MM.1S (cell line): ENCODE measurements around the gene KIRREL1.

ENCODE experiments used
- DNase-seq: peaks from one replicate; pipeline ENCODE4 v3.0.0-alpha.2; 2015
- H2AFZ ChIP-seq: fragments of 300-600 bp; sonication (generic); 2 replicates; pipeline ENCODE4 v1.6.0; 2016; ENCODE audit warnings: antibody characterized with exemption, low read length
- H3F3A ChIP-seq: fragments of 300-600 bp; sonication (generic); 2 replicates; pipeline ENCODE4 v1.6.1; 2016; ENCODE audit warnings: mild to moderate bottlenecking, antibody characterized with exemption, low read length, moderate library complexity, mixed read lengths; ENCODE audit not compliant: insufficient read depth
- H3K27ac ChIP-seq: fragments of 300-600 bp; sonication (generic); 2 replicates; pipeline ENCODE4 v1.5.1; 2016; ENCODE audit warnings: mild to moderate bottlenecking, low read length
- H3K27me3 ChIP-seq: fragments of 300-600 bp; sonication (generic); replicated peaks from 2 replicates; pipeline ENCODE4 v1.6.0; 2016; ENCODE audit warnings: low read length; ENCODE audit not compliant: insufficient read depth
- H3K36me3 ChIP-seq: fragments of 300-600 bp; sonication (generic); replicated peaks from 2 replicates; pipeline ENCODE4 v1.6.1; 2016; ENCODE audit warnings: mild to moderate bottlenecking, low read length, mixed read lengths; ENCODE audit not compliant: insufficient read depth
- H3K4me1 ChIP-seq: fragments of 300-600 bp; sonication (generic); 2 replicates; pipeline ENCODE4 v1.6.1; 2016; ENCODE audit warnings: low read length, mixed read lengths
- H3K4me2 ChIP-seq: fragments of 300-600 bp; sonication (generic); 2 replicates; pipeline ENCODE4 v1.6.0; 2016; ENCODE audit warnings: low read depth, low read length
- H3K4me3 ChIP-seq: fragments of 300-600 bp; sonication (generic); 2 replicates; pipeline ENCODE4 v1.5.1; 2016; ENCODE audit warnings: low read length, mixed read lengths
- H3K79me2 ChIP-seq: fragments of 300-600 bp; sonication (generic); 2 replicates; pipeline ENCODE4 v1.6.1; 2016; ENCODE audit warnings: mixed run types, low read length, mixed read lengths
- H3K9ac ChIP-seq: fragments of 300-600 bp; sonication (generic); 2 replicates; pipeline ENCODE4 v1.6.1; 2016; ENCODE audit warnings: low read length, mixed read lengths
- H3K9me2 ChIP-seq: fragments of 300-600 bp; sonication (generic); replicated peaks from 2 replicates; pipeline ENCODE4 v1.6.1; 2016; ENCODE audit warnings: mild to moderate bottlenecking, low read length, mixed read lengths; ENCODE audit not compliant: insufficient read depth
- H3K9me3 ChIP-seq: fragments of 300-600 bp; sonication (generic); replicated peaks from 2 replicates; pipeline ENCODE4 v1.6.1; 2016; ENCODE audit warnings: mild to moderate bottlenecking, low read length, mixed read lengths; ENCODE audit not compliant: insufficient read depth
- H4K20me1 ChIP-seq: fragments of 300-600 bp; sonication (generic); 2 replicates; pipeline ENCODE4 v1.6.1; 2016; ENCODE audit warnings: mild to moderate bottlenecking, low read length, moderate library complexity, mixed read lengths; ENCODE audit not compliant: insufficient read depth
- EZH2 ChIP-seq: fragments of 300-600 bp; sonication (generic); optimal IDR thresholded peaks from 2 replicates; pipeline ENCODE3; 2017; ENCODE audit warnings: low read depth, mild to moderate bottlenecking, antibody characterized with exemption, low read length, mixed read lengths
- EZH2phosphoT487 ChIP-seq: fragments of 300-600 bp; sonication (generic); IDR thresholded peaks from 2 replicates; pipeline ENCODE4 v1.6.1; 2018; ENCODE audit warnings: antibody characterized with exemption, low read length
- TF ChIP-seq, protein P1 (sequence below): fragments of 300-600 bp; sonication (generic); IDR thresholded peaks from 2 replicates; pipeline ENCODE4 v1.5.1; 2016; ENCODE audit warnings: antibody characterized with exemption, low read length, mixed read lengths

The KIRREL1 gene

DNA sequence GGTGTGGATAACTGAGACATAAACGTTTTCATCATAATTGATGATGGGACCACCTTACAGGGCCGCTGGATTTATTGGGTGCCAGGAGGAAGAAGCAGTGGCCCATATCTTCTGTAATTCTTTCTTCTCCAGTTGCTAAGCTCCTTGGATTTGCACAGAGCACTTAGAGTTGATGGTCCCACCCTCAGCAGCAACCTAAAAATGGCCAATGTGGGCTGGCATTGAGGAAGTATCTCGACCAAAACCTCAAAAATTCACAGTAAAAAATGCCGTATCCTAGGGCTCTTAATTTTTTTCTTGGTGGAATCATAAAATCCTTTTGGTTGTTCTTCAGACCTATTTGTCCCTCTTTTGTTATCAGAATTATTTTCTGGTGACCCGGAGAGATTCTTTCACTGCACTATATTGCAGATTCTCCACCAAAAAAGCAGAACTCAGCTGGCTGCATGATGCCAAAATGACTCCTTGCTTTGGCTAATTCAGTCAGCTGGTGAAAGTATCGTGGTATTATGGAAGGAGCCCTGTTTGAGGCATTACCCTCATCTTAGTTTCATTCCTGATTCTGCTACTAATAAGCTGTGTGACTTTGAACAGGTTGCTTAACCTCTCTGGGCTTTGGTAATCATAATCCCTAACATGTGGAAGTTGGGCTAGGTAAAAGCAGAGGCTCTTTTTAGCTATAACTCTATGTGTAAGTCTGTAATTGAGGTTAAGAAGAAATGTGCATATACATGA lies 27.6 kb downstream of the KIRREL1 start:
- no peak overlapping the region for H3K4me3 ChIP-seq
- no peak overlapping the region for H3K4me2 ChIP-seq
- H3K4me1 ChIP-seq = no peaks in the 10 kb centered on the region
- 0 out of 2 replicates have a peak, but pooled peaks cover 5% of the 10 kb centered on the region for H3K27me3 ChIP-seq
- no peaks in the 10 kb centered on the region for H3K79me2 ChIP-seq
- H2AFZ ChIP-seq = no peak overlapping the region
- H4K20me1 ChIP-seq = no peaks in the 10 kb centered on the region
- H3K9me3 ChIP-seq = no peaks in the 10 kb centered on the region
- no peak overlapping the region for H3K27ac ChIP-seq
- no peaks in the 10 kb centered on the region for H3K9me2 ChIP-seq
- no peaks in the 10 kb centered on the region for H3F3A ChIP-seq
- no peaks in the 10 kb centered on the region for H3K36me3 ChIP-seq
- no peak for DNase-seq
- TF ChIP-seq EZH2 (no peak), EZH2phosphoT487 (no peak)
- TF ChIP-seq, protein P1, sequence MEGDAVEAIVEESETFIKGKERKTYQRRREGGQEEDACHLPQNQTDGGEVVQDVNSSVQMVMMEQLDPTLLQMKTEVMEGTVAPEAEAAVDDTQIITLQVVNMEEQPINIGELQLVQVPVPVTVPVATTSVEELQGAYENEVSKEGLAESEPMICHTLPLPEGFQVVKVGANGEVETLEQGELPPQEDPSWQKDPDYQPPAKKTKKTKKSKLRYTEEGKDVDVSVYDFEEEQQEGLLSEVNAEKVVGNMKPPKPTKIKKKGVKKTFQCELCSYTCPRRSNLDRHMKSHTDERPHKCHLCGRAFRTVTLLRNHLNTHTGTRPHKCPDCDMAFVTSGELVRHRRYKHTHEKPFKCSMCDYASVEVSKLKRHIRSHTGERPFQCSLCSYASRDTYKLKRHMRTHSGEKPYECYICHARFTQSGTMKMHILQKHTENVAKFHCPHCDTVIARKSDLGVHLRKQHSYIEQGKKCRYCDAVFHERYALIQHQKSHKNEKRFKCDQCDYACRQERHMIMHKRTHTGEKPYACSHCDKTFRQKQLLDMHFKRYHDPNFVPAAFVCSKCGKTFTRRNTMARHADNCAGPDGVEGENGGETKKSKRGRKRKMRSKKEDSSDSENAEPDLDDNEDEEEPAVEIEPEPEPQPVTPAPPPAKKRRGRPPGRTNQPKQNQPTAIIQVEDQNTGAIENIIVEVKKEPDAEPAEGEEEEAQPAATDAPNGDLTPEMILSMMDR = no peak
- no peak overlapping the region for H3K9ac ChIP-seq

DNA sequence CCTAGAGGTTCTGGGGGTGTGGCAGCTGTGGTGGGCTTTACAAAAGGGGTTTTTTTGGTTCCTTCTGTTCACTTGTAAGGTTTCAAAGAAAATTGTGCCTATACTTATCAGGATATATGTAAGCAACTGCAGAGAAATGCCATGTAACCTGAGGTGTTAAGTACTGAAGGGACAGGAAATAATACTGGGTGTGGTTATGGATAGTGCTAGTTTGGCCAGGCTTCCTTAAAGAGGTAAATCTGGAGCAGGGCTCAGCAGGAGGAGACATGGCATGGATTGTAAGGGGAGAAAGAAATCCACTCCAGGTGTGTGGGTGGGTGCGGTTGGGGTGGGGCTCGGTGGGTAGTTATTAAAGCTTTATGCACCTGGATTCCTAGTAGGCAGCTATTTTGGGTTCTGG lies 28.3 kb downstream of the KIRREL1 start:
- H3K36me3 ChIP-seq = no peaks in the 10 kb centered on the region
- no peak overlapping the region for H3K4me3 ChIP-seq
- H3K27ac ChIP-seq = no peak overlapping the region
- no peaks in the 10 kb centered on the region for H3K4me1 ChIP-seq
- no peak overlapping the region for H3K9ac ChIP-seq
- no peak overlapping the region for H2AFZ ChIP-seq
- no peaks in the 10 kb centered on the region for H4K20me1 ChIP-seq
- no peak for DNase-seq
- H3K9me2 ChIP-seq = no peaks in the 10 kb centered on the region
- H3K9me3 ChIP-seq = no peaks in the 10 kb centered on the region
- H3F3A ChIP-seq = no peaks in the 10 kb centered on the region
- 0 out of 2 replicates have a peak, but pooled peaks cover 5% of the 10 kb centered on the region for H3K27me3 ChIP-seq
- TF ChIP-seq, protein P1 = no peak
- TF ChIP-seq EZH2phosphoT487 (no peak), EZH2 (no peak)
- no peak overlapping the region for H3K4me2 ChIP-seq
- no peaks in the 10 kb centered on the region for H3K79me2 ChIP-seq

- H3K4me3 ChIP-seq = no peak overlapping the region
- no peak overlapping the region for H3K4me2 ChIP-seq
Observed at GRCh38 chr1:158022554-158023312, 29.3 kb downstream of the KIRREL1 start.

More at GRCh38 chr1:158022554-158023312, 29.3 kb downstream of the KIRREL1 start:
- no peaks in the 10 kb centered on the region for H3K9me3 ChIP-seq
- TF ChIP-seq EZH2phosphoT487 = no peak
- TF ChIP-seq EZH2 = no peak
- H4K20me1 ChIP-seq = no peaks in the 10 kb centered on the region
- H3K27ac ChIP-seq = no peak overlapping the region
- DNase-seq = no peak
- no peak overlapping the region for H2AFZ ChIP-seq
- H3K9ac ChIP-seq = no peak overlapping the region
- no peaks in the 10 kb centered on the region for H3K79me2 ChIP-seq
- H3F3A ChIP-seq = no peaks in the 10 kb centered on the region
- H3K36me3 ChIP-seq = no peaks in the 10 kb centered on the region
- no peaks in the 10 kb centered on the region for H3K4me1 ChIP-seq
- no peaks in the 10 kb centered on the region for H3K9me2 ChIP-seq
- 0 out of 2 replicates have a peak, but pooled peaks cover 5% of the 10 kb centered on the region for H3K27me3 ChIP-seq
